ENCODE results near the gene FKBP1C.

- TF ChIP-seq, protein P1, sequence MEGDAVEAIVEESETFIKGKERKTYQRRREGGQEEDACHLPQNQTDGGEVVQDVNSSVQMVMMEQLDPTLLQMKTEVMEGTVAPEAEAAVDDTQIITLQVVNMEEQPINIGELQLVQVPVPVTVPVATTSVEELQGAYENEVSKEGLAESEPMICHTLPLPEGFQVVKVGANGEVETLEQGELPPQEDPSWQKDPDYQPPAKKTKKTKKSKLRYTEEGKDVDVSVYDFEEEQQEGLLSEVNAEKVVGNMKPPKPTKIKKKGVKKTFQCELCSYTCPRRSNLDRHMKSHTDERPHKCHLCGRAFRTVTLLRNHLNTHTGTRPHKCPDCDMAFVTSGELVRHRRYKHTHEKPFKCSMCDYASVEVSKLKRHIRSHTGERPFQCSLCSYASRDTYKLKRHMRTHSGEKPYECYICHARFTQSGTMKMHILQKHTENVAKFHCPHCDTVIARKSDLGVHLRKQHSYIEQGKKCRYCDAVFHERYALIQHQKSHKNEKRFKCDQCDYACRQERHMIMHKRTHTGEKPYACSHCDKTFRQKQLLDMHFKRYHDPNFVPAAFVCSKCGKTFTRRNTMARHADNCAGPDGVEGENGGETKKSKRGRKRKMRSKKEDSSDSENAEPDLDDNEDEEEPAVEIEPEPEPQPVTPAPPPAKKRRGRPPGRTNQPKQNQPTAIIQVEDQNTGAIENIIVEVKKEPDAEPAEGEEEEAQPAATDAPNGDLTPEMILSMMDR (IDR thresholded peaks at IDR 0.05; ENCODE audit: extremely low read depth in 1 of 2, insufficient read depth in 1 of 2, low read depth in 1 of 2, low read length in 2 of 2) = no peak
- TF ChIP-seq MYC (IDR thresholded peaks at IDR 0.05; ENCODE audit: low read depth, low read length) (no peak), POLR2AphosphoS5 (IDR thresholded peaks at IDR 0.05; ENCODE audit: insufficient read depth, low read depth, low read length) (no peak), EZH2 (IDR thresholded peaks at IDR 0.05; ENCODE audit: borderline replicate concordance, low read depth, low read length, severe bottlenecking) (no peak), POLR2A (IDR thresholded peaks at IDR 0.05; ENCODE audit: low read depth, low read length) (no peak), FOS (IDR thresholded peaks at IDR 0.05; ENCODE audit: borderline replicate concordance, insufficient read depth, low read length) (no peak)
- TF ChIP-seq, protein P2, sequence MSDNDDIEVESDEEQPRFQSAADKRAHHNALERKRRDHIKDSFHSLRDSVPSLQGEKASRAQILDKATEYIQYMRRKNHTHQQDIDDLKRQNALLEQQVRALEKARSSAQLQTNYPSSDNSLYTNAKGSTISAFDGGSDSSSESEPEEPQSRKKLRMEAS (IDR thresholded peaks at IDR 0.05; ENCODE audit: insufficient read depth, insufficient read length) = no peak
These were observed 30.9 kb upstream of the FKBP1C start for GRCh38 chr6:63180367-63180766.

All from endothelial cell of umbilical vein (primary cell).